HepG2 (cell line): ENCODE measurements around the gene GFPT2. TPM values are rescaled to one million over a fixed set of nuclear protein-coding genes. Genes with fewer than 3 reads are reported as not detected.

Experiments used
- AGO2 ChIP-seq: fragments of 200-400 bp; formaldehyde crosslinking; optimal IDR thresholded peaks from 2 replicates; pipeline ENCODE3; 2017; ENCODE audit warnings: mild to moderate bottlenecking, low read depth, low read length, moderate library complexity
- ARNT2 ChIP-seq: sonication (generic); formaldehyde crosslinking; IDR thresholded peaks from 2 replicates; pipeline ENCODE4 v1.8.0; 2022; ENCODE audit warnings: mild to moderate bottlenecking, low read depth, missing genetic modification reagents, moderate library complexity
- CBX2 ChIP-seq, 2 experiments: fragments of 200-600 bp in 1 of 2; sonication (generic); formaldehyde crosslinking in 1 of 2; IDR thresholded peaks; 2 replicates each; pipeline versions ENCODE4 v1.7.0 to v1.8.1; 2018 to 2022; ENCODE audit warnings: low read depth in 2 of 2, low read length in 1 of 2, mild to moderate bottlenecking in 1 of 2, missing genetic modification reagents in 1 of 2
- FOXA1 ChIP-seq, 2 experiments: fragments of 450-650 bp in 1 of 2; sonication (generic) in 1 of 2; formaldehyde crosslinking in 1 of 2; IDR thresholded peaks; 2 replicates each; pipeline versions ENCODE4 v1.4.0 to v1.6.1; 2016 to 2020; ENCODE audit warnings: missing genetic modification reagents in 1 of 2
- HHEX ChIP-seq: IDR thresholded peaks from 2 replicates; pipeline ENCODE4 v1.6.1; 2016; ENCODE audit warnings: control low read depth
- HNRNPK ChIP-seq: fragments of 200-400 bp; formaldehyde crosslinking; IDR thresholded peaks from 2 replicates; pipeline ENCODE4 v1.6.1; 2018; ENCODE audit warnings: low read length, low read depth, moderate library complexity, mild to moderate bottlenecking; ENCODE audit not compliant: poor library complexity, severe bottlenecking
- KAT7 ChIP-seq: IDR thresholded peaks from 2 replicates; pipeline ENCODE4 v1.6.1; 2018; ENCODE audit warnings: borderline replicate concordance, missing compliant biosample characterization
- MATR3 ChIP-seq: sonication (generic); formaldehyde crosslinking; IDR thresholded peaks from 2 replicates; pipeline ENCODE4 v1.4.0; 2020; ENCODE audit warnings: missing genetic modification reagents
- MXD3 ChIP-seq: IDR thresholded peaks from 2 replicates; pipeline ENCODE4 v1.6.1; 2016; ENCODE audit warnings: mild to moderate bottlenecking, missing biosample characterization, missing genetic modification reagents
- NFIB ChIP-seq: sonication (generic); formaldehyde crosslinking; IDR thresholded peaks from 2 replicates; pipeline ENCODE4 v1.9.0; 2021; ENCODE audit warnings: missing genetic modification reagents, mild to moderate bottlenecking, borderline replicate concordance
- NR2F1 ChIP-seq, 2 experiments: fragments of 450-650 bp in 1 of 2; formaldehyde crosslinking in 1 of 2; IDR thresholded peaks; 2 replicates each; pipeline versions ENCODE4 v1.5.0 to v1.6.1; 2016 to 2020; ENCODE audit warnings: mild to moderate bottlenecking in 1 of 2, missing compliant biosample characterization in 1 of 2, missing genetic modification reagents in 1 of 2, moderate library complexity in 1 of 2
- REL ChIP-seq: sonication (generic); formaldehyde crosslinking; conservative IDR thresholded peaks from 2 replicates; pipeline ENCODE4 v1.8.0; 2022; ENCODE audit warnings: mild to moderate bottlenecking, missing genetic modification reagents, moderate library complexity
- RXRA ChIP-seq: sonication (generic); formaldehyde crosslinking; IDR thresholded peaks from 2 replicates; pipeline ENCODE4 v1.5.1; 2020; ENCODE audit warnings: missing genetic modification reagents
- SALL1 ChIP-seq: sonication (generic); formaldehyde crosslinking; IDR thresholded peaks from 2 replicates; pipeline ENCODE4 v1.8.0; 2022; ENCODE audit warnings: mild to moderate bottlenecking, missing genetic modification reagents
- SOX6 ChIP-seq, 2 experiments: fragments of 450-650 bp in 1 of 2; sonication (generic) in 1 of 2; formaldehyde crosslinking in 1 of 2; IDR thresholded peaks; 2 replicates each; pipeline versions ENCODE4 v1.4.0 to v1.6.1; 2017 to 2020; ENCODE audit warnings: antibody characterized with exemption in 1 of 2, mild to moderate bottlenecking in 1 of 2, missing genetic modification reagents in 1 of 2
- ZBTB1 ChIP-seq: sonication (generic); formaldehyde crosslinking; IDR thresholded peaks from 2 replicates; pipeline ENCODE4 v1.4.0; 2020; ENCODE audit warnings: missing genetic modification reagents, borderline replicate concordance
- ZC3H13 ChIP-seq: sonication (generic); formaldehyde crosslinking; IDR thresholded peaks from 2 replicates; pipeline ENCODE4 v1.8.1; 2023; ENCODE audit warnings: mild to moderate bottlenecking, missing genetic modification reagents, moderate library complexity
- ZMYM3 ChIP-seq: sonication (generic); formaldehyde crosslinking; IDR thresholded peaks from 2 replicates; pipeline ENCODE4 v1.5.1; 2020; ENCODE audit warnings: mild to moderate bottlenecking, missing genetic modification reagents
- ZNF296 ChIP-seq: sonication (generic); formaldehyde crosslinking; conservative IDR thresholded peaks from 2 replicates; pipeline ENCODE4 v1.5.0; 2020; ENCODE audit warnings: mild to moderate bottlenecking, missing genetic modification reagents
- ZNF3 ChIP-seq: IDR thresholded peaks from 2 replicates; pipeline ENCODE4 v1.7.0; 2017; ENCODE audit warnings: inconsistent platforms
- ZNF597 ChIP-seq: sonication (generic); formaldehyde crosslinking; IDR thresholded peaks from 2 replicates; pipeline ENCODE4 v1.5.0; 2020; ENCODE audit warnings: missing genetic modification reagents
- ZNF670 ChIP-seq: sonication (generic); formaldehyde crosslinking; IDR thresholded peaks from 2 replicates; pipeline ENCODE4 v1.8.0; 2022; ENCODE audit warnings: mild to moderate bottlenecking, missing genetic modification reagents, borderline replicate concordance
- ZNF709 ChIP-seq: sonication (generic); formaldehyde crosslinking; IDR thresholded peaks from 2 replicates; pipeline ENCODE4 v1.5.0; 2020; ENCODE audit warnings: mild to moderate bottlenecking, missing genetic modification reagents
- ZSCAN29 ChIP-seq: sonication (generic); formaldehyde crosslinking; conservative IDR thresholded peaks from 2 replicates; pipeline ENCODE4 v1.4.0; 2020; ENCODE audit warnings: mild to moderate bottlenecking, missing genetic modification reagents
- polyA plus RNA-seq, 8 experiments: library from polyadenylated mRNA; depleted of rRNA in 3 of 8; stranded (reverse) in 7 of 8; unstranded in 1 of 8; fragments of >200 nt; fragmentation: Illumina TruSeq in 4 of 8; extraction: Trizol in 4 of 8; gene quantifications; 2 replicates each; pipeline versions ENCODE4 v1.2.1 to v1.2.3, GENCODE V29; 2011 to 2016; ENCODE audit warnings: low read depth in 4 of 8, missing spikeins in 1 of 8, mixed read lengths in 1 of 8; ENCODE audit not compliant: insufficient read depth in 1 of 8
- total RNA-seq, 5 experiments: library from RNA; depleted of rRNA; stranded (reverse); fragments of >200 nt; fragmentation: Illumina TruSeq; extraction: Trizol; gene quantifications; 2 replicates each; pipeline ENCODE4 v1.2.3, GENCODE V29; 2016; ENCODE audit warnings: low read depth in 1 of 5
- TF ChIP-seq, protein P1 (sequence below): sonication (generic); formaldehyde crosslinking; IDR thresholded peaks from 2 replicates; pipeline ENCODE4 v1.4.0; 2020; ENCODE audit warnings: missing genetic modification reagents
- TF ChIP-seq, protein P2 (sequence below): IDR thresholded peaks from 2 replicates; pipeline ENCODE4 v1.6.1; 2016; ENCODE audit warnings: missing compliant biosample characterization, missing genetic modification reagents, borderline replicate concordance

GFPT2 gene
- total and polyA plus RNA-seq, 2 of the 13 experiments (the other 11 are each of a cell fraction or from before 2014, with no cell fraction given) = 0.18 TPM

GRCh38 chr5:180291943-180292831 is 60.9 kb downstream of the GFPT2 start, which contains the start of gene MAPK9 (continued):
- TF ChIP-seq MATR3 (CRISPR knock-in tag) (no peak), ZNF597 (CRISPR knock-in tag) (no peak), FOXA1 (IDR thresholded peaks at IDR 0.05) (no peak), FOXA1 (CRISPR knock-in tag; IDR thresholded peaks at IDR 0.05) (no peak), ZMYM3 (CRISPR knock-in tag) (peak; percentile 10; the same call in 1 of the 2 replicates), SALL1 (CRISPR knock-in tag) (peak; percentile 44), ZNF3 (CRISPR knock-in tag) (no peak), HHEX (CRISPR knock-in tag) (no peak), KAT7 (CRISPR knock-in tag) (no peak), ZC3H13 (CRISPR knock-in tag) (no peak), AGO2 (peak; percentile 52), ZNF296 (CRISPR knock-in tag) (no peak), NFIB (CRISPR knock-in tag) (no peak), ZSCAN29 (CRISPR knock-in tag) (no peak; the same call in 1 of the 2 replicates), ARNT2 (CRISPR knock-in tag) (peak; percentile 78; the same call in 1 of the 2 replicates), ZBTB1 (CRISPR knock-in tag) (no peak), RXRA (no peak), ZNF709 (CRISPR knock-in tag) (peak; percentile 57; the same call in 1 of the 2 replicates), HNRNPK (peak; percentile 74), REL (CRISPR knock-in tag) (no peak), NR2F1 (CRISPR knock-in tag; IDR thresholded peaks at IDR 0.05) (no peak), CBX2 (IDR thresholded peaks at IDR 0.05; ENCODE audit: low read depth, low read length) (no peak), CBX2 (CRISPR knock-in tag; IDR thresholded peaks at IDR 0.05; ENCODE audit: low read depth) (no peak), ZNF670 (CRISPR knock-in tag) (no peak), SOX6 (IDR thresholded peaks at IDR 0.05) (no peak), SOX6 (CRISPR knock-in tag; IDR thresholded peaks at IDR 0.05) (no peak), MXD3 (CRISPR knock-in tag) (peak; percentile 34; the same call in 1 of the 2 replicates)
- TF ChIP-seq, protein P1, sequence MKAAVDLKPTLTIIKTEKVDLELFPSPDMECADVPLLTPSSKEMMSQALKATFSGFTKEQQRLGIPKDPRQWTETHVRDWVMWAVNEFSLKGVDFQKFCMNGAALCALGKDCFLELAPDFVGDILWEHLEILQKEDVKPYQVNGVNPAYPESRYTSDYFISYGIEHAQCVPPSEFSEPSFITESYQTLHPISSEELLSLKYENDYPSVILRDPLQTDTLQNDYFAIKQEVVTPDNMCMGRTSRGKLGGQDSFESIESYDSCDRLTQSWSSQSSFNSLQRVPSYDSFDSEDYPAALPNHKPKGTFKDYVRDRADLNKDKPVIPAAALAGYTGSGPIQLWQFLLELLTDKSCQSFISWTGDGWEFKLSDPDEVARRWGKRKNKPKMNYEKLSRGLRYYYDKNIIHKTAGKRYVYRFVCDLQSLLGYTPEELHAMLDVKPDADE (CRISPR knock-in tag) = no peak
- TF ChIP-seq, protein P2, sequence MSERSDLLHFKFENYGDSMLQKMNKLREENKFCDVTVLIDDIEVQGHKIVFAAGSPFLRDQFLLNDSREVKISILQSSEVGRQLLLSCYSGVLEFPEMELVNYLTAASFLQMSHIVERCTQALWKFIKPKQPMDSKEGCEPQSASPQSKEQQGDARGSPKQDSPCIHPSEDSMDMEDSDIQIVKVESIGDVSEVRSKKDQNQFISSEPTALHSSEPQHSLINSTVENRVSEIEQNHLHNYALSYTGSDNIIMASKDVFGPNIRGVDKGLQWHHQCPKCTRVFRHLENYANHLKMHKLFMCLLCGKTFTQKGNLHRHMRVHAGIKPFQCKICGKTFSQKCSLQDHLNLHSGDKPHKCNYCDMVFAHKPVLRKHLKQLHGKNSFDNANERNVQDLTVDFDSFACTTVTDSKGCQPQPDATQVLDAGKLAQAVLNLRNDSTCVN (CRISPR knock-in tag) = no peak
